ENCODE results near the gene HGS.

HGS gene

DNA sequence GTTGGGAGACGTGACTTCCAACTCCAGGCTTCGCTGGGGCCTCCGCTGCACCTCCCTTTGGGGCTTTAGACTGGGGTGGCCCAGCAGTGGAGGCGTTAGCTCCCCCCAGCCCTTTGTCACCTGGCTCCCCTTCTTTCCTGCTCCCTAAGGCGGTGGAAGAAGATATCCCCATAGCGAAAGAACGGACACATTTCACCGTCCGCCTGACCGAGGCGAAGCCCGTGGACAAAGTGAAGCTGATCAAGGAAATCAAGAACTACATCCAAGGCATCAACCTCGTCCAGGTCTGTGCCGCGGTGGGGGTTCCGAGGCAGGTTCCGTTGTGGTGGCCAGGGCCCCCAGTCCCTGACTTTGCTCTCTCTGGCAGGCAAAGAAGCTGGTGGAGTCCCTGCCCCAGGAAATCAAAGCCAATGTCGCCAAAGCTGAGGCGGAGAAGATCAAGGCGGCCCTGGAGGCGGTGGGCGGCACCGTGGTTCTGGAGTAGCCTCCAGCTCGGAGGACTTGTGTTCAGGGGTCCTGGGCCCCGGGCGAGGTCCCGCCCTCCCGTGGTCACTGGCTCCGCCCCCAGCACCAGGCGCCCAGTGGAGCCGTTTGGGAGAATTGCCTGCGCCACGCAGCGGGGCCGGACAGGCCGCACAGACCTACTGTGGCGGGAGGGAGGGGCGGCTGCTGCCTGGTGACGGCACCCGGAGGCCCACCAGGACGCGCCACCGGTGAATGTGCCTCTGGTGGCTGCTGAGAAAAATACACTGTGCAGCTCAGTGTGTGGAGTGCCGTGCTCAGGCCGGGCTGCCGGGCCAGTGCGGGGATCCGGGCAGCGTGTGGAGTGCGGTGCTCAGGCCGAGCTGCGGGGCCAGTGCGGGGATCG is 23.2 kb downstream of the HGS start:
- DNase-seq = no peak

DNA sequence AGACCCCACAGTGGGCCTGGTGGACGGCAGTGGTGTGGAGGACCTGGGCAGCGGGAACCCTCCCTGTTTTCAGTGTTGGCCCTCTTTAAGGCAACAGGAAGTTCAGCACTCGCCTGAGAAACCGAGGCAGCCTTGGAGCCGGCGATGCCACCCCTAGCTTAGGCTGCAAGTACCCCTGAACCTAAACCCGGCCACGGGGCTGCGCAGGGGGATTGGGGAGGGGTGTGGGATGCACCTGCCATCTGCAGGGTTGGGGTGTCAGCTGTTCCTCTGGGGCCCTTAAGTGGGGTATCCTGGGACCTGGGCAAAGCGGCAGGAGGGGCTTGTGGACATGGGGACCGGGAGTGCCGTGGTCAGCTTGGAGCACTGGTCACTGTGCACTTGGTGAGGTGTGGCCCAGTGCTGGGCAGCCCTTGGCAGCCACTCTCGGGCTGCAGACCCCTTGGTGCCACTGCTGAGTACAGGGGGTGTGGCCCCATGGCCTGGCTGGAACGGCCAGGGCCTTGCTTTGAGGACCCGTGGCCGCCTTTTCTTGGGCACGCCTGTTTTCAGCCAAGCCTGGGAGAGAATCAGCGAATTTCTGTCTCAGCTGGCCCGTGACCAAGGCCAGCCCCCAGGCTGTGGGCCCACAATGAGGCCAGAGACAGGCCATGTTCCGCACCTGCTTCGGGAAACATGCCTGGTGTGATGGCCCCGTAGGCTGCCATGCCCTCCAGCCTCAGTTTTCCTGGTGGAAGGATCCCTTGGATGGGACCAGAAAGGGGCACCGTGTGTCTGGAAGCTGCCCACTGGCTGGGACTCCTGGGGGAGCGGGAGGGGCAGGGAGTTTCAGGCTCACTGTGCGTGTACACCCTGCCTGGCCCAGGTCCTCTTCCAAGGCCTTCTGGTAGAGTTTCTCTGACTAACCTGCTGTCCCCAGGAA is 24.2 kb downstream of the HGS start:
- DNase-seq = no peak

DNA sequence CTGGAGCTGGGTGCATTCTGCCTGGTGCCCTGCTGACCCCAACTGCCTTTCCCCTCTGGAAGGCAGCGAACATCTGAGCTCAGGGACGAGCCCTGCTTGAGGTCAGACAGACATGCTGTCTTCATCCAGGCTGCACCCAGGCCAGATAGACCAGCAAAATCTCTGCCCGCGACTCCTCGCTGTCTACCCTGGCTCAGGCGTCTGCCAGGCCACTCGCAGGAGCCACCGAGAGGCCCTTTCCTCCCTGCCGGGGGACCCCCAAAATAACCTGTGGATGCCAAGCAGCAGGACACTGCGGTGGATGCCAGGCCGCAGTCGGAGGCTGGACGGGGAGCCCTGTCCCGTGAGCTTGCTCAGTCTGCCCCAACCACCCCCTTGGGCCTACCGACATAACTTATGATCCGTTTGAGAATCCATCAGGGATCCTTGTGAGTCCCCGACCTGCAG is 25.0 kb downstream of the HGS start:
- DNase-seq = no peak

DNA sequence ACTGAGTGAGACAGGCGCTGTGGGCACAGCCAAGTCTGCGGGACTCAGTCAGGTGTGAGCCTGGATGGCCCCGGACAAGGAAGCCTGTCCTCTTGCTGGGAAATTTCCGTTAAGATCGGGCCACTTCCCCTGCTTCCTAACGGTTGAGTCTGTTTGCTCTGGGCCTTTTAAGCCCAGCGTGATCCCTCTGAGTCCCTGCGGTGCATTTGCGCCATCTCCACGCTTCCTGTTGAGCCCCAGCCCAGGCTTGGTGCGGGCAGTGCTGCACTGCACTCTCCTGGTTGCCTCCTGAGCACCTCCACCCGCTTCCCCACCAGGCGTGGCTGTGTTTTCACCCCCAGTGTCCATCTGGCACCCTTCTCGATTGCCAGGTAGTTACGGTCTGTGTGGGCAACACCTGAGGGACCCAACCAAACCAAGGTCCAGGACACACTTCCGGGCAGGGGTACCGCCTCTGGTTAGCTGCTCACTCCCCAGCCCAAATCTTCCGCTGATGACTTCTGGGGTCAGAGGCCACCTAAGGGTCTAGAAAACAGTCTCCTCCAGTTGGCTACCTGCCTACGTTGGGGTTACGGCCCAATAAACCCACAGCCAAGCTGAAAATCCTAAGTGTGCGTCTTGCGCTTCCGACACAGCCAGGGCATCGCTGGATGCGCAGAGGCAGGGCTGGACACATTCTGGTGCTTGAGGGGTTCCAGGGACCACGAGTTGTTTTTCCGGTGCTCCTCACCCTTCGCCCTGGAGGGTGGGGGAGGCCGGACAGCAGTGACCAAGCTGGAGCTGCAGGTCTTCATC is 26.9 kb downstream of the HGS start:
- peak; percentile 95 for DNase-seq

DNA sequence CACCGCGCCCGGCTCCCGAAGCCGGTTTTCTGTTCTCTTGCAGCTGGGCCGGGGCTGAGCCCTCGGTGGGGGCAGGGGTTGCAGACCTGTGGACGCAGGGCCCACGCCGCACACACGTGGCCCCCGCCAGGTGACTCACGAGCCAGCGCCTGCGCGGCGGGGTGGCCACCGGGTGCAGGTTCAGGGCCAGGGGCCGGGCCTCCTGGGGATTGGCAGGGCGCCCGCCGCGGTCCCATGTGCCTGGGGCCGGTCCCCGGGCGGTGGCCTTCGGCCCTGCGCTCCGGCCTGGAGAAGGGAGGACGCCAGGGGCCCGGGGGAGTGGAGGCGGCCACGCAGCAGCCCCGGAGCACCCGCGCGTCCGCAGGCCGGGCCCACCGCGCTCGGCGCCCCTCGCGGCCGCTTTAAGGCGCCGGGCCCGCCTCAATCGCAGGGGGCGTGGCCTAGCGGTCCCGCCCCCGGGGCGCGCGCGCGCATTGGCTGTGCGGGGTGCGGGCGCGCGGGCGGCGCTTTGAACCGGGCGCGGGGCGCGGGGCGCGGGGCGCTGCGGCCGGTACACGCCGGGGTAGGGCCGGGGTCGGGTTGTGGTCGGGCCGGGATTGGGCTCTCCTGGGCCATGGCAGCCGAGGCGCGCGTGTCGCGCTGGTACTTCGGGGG is 28.1 kb downstream of the HGS start, which contains the start of gene SLC25A10:
TSS of gene SLC25A10 (plus strand) at position 471 of the 654 bp plus-strand sequence. CDS start at position 614, 143 bp downstream.
- DNase-seq = peak; percentile 78

DNA sequence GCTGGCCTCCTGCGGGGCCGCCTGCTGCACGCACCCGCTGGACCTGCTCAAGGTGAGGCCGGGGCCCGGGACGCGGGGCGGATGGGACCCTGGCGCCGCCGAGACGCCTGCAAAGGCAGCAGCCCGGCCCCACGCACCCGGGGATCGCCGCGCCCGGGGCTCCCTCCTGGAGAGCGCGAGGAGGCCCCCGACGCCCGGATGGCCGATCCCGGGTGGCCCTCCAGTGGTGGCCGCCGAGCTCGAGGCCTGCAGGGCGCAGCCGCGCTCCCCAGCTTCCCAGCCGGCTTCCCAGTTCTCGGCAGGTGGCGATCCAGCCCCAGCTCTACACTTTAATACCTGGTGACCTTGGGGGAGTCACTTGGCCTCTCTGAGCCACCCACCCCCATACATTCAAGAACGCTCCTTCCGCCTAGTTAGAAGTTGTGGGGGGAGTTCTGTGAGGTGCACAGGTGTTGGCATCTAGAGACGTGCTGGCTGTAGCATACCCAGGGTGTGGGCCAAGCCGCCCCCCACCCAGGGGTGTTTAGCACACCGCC is 28.7 kb downstream of the HGS start:
- DNase-seq = no peak

DNA sequence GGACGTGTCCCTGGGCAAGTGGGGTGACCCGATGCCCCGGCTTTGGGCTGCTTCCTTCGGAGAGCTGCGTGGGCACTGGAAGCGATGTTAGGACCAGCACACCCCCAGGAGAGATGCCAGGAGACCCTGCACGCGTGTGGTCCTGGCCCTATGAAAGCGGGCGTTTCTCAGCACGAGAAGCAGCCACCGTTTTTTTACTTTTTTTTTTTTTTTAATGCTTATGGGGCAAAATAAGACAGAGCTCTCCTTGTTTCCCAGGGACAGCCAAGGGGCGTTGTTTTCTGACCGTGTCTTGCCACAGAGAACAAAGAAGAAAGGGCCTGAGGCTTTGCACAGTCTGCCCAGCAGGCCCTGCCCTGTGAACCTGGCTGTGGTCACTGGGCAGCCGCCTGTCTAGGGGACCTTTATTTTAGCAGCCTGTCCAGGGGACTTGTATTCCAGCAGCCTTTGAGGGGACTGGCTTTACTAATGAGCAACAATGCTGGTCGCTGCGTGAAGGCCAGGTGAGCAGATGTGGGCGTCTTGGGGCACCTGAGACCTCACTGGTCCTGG is 29.3 kb downstream of the HGS start:
- DNase-seq = no peak

DNA sequence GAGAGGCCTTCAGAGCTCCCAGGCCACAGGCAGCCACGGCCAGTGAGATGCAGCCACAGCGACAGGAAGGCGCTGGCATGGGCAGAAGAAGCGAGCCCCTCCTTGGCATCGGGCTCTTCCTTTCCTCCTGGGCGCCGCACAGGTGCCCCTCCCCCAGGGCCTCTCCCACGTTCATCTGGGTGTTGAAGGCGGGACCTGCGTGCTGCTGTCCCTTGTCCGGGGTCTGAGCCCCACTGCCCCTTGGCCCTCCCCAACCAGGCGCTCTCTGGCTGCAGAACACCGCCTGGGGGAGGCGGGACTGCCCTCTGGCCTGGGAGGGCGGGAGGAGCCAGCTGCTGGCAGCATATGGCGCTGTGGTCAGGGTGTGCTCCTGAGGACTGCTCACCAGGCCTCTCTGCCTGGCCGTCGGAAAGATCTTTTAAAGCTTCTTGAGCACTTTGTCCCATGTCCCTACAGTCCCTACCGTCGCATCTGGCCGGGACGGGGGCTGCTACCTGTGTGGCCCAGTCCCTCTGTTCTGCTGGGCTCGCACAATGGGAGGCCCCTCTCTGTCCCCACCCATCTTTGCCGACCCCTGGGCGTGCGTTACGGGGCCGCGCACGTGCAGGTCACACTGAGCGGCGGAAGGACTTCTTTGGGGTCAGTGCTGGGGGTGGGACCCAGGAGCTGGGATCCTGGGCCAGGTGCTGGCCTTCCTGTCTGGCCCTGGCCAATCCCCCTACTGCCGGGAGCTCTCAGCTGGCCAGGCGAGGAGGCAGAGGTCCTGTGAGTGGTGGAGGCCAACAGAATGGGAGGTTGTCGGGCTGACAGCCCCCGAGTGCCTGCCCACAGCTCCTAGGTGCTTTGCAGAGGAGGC is 30.0 kb downstream of the HGS start:
- peak; percentile 36 for DNase-seq

DNA sequence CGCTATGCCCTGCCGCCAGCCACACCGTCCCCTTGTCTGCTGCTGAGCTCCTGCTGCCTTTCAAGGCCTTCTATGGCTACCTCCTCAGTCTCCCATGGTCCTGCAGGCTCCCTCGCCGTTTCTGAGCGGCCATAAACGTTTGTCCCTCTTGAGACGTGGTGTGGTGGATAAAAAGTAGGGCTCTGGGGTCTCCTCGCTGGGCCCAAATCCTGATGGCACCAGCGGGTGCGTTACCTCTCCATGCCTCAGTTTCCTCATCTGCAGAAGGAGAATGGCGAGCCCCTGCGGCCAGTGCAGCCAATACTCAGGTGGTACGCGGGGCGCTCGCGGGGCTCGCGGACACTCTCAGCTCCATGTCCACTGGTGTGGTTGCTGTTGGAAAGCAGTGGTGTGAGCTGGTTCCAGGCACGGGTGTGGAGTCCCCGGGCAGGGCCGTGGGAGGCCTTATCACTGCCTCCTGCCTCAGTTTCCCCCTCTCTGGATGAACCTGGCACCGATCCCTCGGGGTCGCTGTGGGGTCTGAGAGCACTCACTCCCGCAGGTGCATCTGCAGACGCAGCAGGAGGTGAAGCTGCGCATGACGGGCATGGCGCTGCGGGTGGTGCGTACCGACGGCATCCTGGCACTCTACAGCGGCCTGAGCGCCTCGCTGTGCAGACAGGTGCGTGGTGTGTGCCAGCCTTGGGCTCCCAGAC is 30.7 kb downstream of the HGS start:
- no peak for DNase-seq

DNA sequence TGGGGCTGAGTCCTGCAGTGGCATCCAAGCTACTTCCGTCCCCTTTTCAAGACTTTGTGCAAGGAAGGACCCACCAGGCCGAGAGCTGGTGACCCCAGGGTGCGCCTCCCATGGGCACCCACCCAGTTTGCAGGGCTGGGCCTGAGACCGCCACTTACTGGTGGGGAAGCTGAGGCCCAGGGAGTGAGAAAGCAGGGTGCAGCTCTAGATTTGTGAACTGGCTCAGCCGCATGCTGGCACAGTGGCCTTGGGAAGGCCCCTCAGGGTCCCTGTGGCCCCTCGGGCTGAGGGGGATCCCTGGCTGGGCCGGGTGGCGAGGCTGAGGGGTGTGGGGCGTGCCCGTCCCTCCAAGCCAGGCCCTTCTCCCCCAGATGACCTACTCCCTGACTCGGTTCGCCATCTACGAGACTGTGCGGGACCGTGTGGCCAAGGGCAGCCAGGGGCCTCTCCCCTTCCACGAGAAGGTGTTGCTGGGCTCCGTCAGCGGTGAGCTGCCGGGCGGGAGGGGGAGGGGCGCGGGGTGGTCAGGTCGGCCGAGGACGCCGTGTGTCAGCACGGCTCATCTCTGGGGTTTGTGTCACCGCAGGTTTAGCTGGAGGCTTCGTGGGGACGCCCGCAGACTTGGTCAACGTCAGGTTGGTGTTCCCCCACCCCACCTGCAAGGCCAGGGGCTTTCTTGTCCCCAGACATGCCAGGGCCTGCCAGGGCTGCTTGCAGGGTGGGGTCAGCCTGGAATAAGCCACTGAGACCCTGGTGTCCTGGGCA is 31.5 kb downstream of the HGS start:
- no peak for DNase-seq

DNA sequence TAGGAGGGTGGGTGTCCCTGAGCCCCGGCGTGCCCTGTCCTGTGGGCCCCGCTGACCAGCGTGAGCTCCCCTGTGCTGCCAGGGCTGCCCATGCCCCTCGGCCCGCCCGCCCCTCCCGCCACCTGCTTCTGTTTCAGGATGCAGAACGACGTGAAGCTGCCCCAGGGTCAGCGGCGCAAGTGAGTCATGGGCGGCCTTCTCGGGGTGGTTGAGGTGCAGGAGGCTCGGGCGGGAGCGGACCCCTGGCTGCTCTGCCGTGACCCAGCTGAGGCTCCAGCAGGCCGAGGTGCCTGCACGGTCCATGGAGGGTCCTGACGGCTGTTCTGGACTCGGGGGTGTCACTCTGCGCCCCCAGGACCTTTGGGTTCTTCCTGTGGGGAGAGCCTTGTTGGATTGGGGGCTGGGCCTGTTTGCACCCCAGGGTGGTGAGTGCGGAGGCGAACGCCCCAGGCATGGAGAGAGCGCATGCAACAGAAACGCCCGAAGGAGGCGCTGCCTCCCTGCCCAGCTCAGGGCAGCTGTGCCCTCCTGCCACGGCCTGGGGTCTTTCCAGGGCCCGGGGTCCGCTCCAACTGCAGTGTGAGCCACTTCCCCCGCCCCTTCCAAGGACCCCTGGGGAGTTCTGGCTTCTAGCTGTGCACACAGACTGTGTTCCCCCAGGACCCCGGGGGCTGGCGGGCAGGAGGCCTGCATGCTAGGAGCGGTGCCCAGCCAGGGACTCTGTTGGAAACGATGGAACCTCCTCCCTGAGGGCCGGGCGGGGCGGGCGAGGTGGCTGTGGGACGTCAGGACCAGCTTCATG is 32.3 kb downstream of the HGS start:
- DNase-seq = no peak

DNA sequence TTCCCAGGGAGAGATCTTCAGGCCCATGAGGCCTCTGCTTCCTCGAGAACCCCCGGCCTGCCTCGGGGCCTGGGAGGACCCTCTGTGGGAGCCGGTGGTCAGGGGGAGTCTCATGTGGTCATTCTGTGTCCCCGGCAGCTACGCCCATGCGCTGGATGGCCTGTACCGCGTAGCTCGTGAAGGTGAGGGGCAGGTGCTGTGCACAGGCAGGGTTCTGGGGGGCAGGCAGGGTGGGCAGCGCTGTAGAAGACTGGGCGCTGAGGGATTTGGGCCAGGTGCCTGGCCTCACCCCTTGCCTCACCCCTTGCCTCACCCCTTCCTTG is 32.8 kb downstream of the HGS start:
- no peak for DNase-seq

DNA sequence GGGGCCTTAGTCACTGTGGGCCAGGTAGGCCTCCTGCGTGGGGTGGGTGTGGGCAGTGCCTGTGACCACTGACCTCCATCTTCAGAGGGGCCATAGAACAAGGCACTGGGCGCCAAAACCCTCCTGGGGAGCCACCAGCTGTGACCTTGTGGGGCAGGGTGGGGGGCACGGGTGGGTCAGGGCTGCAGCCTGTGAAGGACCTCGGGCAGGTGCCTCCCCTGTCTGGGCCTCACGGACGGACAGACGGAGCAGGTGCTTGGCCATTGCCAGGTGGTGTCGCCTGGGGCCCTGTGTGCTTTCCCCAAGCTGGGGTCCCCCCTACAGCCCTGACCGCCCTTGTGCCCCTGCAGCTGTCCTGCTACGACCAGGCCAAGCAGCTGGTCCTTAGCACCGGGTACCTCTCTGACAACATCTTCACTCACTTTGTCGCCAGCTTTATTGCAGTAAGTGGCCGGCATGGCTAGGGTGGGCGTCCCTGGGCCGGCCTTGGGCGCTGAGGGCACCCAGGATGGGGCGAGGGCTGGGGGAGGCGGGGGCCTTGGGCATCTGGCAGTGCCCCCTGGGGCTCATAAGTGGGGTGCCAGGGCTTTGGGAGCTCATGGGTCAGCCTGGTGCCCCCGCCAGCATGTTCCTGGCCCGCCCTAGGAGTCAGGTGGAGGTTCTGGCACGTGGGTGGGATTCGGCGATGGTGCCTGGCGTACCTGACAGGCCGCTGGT is 33.4 kb downstream of the HGS start:
- no peak for DNase-seq

DNA sequence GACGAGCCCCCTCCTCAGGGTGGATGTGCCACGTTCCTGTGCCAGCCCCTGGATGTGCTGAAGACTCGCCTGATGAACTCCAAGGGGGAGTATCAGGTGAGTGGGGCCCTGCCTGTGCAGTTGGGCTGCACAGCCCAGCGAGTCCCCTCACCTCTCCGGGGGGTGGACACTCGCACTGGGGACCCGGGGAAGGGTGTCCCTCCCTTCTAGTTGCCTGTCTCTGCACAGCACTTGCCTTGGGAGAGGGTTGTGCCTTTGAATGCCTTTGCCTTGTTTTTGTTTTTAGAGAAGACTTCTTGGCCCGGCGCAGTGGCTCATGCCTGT is 33.9 kb downstream of the HGS start:
- no peak for DNase-seq

DNA sequence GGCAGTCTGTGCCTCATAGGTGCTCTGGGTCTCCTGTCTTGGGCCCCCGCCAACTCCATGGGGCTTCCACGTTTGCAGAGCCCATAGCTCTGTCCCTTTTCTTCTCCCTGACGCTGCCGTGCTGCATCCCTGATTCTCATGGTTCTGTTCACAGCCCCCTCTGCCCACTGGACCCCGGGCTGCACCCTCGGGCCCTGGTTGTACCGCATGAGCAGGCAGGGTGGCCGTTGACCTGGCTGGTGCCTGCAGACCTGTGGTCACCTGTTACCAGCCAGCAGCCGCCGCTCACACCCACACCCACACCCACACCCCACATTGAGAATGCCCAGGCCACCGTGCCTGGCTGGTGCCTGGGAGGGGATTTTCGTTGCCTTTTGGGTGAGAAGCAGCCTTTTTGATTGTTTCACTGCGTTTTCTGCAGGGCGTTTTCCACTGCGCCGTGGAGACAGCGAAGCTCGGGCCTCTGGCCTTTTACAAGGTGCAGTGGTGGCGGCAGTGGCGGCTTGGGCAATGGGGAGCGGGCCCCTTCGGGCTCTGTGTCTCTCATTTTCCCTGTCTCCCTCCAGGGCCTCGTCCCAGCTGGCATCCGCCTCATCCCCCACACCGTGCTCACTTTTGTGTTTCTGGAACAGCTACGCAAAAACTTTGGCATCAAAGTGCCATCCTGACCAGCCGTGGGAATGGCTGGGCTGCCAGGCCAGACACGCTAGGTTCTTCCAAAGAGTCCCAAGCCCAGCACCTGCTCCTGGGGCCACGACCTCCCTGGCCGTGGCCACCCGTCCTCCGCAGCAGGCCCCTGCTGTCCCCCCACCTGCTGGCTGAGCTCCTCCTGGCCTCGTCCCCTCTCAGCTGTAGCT is 35.8 kb downstream of the HGS start:
- DNase-seq = no peak

DNA sequence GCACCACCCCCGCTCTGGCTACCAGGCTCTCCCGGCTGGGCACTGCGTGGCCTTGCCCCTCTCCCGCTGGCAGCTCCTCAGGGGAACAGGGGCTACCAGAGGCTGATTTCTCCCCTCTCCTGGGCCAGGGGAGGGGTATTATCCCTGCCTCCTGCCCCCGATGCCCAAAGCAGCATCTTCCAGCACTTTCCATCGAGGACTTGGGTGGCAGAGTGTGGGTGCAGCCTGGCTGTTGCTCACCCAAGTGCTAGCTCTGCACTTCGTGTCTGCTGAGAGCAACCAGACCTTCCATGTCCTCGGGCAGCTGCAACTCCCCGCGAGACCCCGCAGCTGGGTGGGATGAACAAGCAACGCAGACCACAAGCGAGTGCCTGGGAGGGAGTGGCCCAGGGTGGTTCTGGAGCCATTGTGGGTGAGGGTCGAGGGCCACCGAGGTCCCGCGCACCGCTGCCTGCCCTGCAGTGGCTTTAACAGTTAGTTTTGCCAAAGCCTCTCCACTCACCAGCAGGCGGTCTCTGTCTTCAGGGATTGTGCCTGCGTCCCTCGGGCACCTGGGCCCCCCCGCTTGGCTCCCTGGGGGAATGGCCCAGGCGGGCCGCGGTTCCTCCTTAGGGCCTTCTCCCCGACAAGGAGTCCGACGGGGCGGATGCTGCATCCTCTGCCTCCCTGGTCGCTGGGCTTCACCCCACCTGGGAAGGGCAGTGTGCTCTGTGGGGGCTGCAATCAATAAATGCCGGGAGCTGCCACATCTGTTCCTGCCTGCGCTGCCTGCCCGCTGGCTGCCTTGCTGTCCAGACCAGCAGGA is 36.7 kb downstream of the HGS start:
- no peak for DNase-seq
